GM19328 (cell line): ENCODE measurements around the gene SLC1A2.

ENCODE experiments used
- ATAC-seq: cut with Tn5 transposase; IDR thresholded peaks from one replicate; pipeline ENCODE4 v1.9.1; 2021; ENCODE audit warnings: mild to moderate bottlenecking, moderate library complexity; ENCODE audit not compliant: unreplicated experiment

SLC1A2 gene

DNA sequence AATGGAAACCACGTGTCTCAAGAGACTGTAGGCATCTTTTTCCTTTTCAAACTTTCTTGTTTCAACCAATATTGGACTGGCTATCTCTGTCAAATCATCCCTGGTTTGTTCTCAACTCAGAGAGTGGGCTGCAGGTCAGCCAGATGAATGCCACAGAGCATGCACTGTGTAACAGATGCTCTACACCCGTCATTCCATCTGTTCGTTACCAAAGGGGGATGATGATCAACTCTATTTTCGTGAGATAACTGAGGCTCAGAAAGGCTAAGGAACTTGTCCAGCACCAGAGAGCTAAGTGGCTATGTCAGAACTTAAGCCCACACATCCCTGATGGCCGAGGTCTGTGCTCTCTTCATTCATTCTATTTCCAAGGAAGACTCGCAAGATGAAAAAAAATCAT is 42.1 kb downstream of the SLC1A2 start:
- ATAC-seq: no peak

DNA sequence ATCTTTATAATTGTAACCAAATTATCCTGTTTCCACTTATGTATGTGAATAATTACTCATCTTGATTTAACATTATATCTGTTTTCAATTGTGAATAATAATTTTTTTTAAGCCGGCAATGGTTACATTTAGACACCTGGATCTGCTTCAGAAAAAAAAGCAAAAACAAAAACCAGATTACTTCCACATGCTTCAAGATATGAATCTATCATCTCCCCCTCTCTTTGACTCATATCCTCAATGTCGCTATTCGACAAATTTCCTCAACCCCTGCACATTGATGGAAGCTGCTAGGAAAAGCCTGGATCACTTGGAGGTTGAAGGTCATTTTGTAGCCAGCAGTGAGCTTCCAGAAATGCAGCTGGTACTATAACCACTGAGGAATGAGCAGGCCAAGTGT is 42.7 kb downstream of the SLC1A2 start:
- ATAC-seq: no peak

DNA sequence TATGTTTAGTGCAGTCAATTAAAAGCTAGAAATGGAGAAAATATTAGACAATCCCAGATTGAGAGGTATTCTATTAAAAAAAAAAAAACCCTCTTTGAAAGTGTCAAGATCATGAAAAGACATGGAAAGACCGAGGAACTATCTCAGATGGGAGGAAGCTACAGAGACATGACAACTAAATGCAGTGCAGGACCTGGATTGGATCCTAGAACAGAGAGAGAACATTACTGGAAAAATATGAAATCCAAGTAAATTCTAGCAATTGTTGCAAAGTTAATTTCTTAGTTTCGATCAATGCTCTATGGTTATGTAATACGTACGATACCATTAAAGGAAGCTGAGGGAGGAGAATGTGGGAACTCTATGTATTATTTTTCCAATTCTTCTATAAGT is 43.2 kb downstream of the SLC1A2 start:
- no peak for ATAC-seq

DNA sequence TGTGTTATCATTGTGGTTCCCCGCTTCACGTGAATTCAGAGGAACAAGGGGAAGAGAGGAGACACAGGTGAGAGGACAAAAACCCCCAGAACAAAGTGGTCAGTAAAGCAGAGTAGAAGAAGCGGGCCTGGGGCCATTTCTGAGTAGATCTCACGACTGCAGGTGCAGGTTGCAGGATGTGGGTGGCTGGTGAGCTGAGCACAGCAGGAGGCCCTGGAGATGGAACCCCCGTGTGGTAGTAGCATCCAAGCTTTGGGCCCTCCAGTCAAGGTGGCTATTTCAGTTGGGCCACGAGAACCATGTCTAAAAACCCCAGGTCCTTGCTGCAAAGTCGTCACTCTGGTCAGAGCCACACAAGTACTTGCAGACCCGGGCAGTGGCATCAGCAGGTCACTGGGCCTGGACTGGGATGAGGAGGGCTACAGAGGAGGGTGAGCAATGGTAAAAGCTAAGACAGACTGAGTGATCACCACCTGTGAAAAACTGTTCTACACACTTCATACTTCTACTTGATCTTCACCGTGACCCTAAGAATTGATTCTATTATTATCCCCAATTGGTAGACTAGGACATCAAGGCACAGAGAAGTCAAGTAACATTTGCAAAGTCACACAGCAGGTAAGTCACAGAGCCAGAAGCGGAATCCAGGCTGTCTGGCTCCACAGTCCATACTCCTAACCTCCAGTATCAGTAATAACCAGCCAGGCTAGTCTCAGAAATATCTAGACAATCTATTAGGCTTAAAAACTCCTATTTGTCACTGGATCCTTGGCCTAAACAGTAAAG is 43.8 kb downstream of the SLC1A2 start:
- no peak for ATAC-seq

DNA sequence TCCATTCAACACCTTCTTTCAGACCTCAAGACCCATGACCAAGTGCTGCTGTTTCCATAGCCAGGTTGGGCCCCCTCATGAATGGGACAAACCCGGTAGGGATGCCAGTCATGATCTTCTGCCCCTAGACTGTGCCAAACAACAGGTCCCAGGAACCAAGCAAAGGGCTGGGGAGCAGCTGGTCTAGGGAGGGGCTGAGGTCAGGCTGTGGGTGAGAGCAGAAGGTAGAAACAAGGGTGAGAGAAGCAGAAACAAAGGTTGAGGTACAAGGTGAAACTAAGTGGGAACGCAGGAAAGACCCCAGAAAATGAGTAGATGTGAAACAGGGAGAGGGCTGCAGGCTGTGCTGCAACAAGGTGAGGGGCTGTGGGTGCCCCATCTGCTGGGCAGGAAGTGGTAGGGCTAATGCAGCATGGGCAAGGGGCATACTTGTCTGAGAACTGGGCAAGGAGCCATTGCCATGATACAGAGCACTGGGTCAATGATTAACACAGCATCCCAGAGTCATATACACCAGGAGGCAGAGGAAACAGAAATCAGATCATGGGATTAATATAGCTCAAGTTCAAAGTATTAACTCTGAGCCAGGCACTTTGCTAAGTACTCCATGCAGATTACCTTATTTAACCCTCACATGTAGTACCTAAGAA is 45.9 kb downstream of the SLC1A2 start:
- no peak for ATAC-seq

DNA sequence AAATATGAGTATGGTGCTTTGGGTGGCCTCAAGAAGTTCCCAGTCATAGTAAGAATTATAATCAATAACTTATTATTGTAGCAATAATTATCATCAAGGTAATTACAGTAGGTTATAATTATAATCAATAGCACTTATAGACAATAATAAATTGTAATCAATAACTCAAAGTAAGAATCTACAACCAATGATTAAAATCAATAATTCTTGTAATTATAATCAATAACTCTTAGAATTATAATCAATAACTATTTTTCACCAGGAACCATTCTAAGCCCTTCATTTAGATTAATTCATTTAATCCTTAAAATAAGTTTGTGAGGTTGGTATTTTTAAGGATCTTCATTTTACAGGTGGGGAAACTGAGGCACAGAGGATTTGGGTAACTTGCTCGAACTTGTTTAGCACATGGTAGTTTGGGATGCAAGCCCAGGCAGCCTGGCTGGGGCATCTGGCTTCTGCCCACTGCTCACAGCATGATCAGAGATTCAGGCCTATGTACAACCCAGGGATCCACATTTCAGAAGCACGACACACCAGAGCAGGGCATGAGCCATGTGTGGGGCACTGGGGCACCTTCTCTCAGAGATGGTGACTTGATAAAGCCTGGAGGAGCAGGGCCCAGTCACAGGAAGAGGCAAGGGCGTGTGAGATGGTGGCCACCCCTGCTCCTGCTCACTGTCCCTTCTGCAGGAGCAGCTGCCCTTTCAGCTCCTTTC is 46.6 kb downstream of the SLC1A2 start:
- no peak for ATAC-seq

DNA sequence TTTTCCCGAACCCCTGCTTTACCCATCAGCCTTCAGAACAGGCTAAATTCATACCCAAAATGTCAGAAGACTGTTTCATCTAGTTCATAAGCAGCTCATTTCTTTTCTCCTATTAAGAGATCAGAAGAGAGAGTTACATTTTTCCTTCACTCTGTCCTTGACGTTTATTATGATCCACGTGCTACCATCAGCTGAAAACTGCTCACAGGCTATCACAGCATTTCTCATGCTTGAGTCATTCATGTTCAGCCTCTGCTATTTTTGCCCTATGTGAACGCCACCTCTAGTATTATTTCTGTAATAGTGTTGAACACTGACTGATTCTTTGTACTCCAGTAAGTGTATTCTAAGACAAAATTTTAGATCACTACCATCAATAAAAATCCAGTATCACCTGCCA is 51.9 kb downstream of the SLC1A2 start:
- no peak for ATAC-seq

DNA sequence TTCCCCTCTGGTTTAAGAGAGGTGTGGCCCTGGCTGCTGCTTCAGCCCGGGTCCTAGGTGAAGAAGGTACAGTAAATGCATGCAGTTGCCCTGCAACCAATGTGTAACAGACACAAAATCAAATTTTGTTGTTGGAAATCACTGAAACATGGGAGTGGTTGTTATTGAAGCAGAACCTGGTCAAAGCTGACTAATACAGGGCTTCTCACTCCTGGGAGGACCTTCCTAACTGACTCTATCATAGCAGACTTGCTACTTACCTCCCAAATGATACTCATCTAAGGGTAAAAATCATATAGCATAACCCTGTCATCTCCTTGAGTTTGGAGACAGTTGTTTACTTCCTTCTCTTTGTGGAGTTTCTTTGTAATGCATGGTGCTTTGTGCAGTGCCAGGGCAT is 52.6 kb downstream of the SLC1A2 start:
- ATAC-seq: no peak

DNA sequence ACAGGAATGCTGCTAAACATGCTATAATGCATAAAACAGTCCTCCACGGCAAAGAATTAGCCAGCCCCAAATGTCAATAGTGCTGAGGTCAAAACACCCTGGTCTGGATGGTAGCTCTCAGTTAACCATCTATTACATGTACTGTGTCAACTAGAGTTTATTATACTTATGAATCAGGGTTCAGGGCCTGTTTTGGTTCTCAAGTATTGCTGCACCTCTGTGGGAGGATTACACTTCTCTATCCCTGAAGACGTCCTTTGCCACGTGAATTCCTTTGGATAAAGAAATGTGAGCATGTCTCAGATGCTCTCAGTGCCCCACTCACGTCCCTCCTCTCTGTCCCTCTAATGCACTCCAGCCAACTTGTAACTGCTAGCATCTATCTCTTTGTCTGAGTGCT is 53.4 kb downstream of the SLC1A2 start:
- ATAC-seq: no peak

DNA sequence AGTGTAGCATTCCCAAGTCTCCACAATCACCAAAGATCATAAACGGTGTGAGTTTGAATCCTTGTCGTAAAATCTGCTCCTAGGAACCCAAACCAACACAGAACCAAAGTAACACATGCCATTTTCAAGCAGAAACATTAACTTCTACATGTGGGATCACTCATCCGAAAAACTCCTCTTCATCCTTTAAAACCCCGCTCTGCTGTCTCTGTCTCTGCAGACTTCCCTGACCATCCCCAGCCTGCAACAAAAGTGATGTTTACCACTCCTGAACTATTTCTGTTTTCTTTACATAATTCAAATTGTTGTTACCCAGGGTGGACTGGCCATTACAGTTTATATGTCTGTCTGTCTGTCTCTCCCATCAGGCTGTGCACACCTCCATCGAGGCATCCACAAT is 54.0 kb downstream of the SLC1A2 start:
- ATAC-seq: no peak

DNA sequence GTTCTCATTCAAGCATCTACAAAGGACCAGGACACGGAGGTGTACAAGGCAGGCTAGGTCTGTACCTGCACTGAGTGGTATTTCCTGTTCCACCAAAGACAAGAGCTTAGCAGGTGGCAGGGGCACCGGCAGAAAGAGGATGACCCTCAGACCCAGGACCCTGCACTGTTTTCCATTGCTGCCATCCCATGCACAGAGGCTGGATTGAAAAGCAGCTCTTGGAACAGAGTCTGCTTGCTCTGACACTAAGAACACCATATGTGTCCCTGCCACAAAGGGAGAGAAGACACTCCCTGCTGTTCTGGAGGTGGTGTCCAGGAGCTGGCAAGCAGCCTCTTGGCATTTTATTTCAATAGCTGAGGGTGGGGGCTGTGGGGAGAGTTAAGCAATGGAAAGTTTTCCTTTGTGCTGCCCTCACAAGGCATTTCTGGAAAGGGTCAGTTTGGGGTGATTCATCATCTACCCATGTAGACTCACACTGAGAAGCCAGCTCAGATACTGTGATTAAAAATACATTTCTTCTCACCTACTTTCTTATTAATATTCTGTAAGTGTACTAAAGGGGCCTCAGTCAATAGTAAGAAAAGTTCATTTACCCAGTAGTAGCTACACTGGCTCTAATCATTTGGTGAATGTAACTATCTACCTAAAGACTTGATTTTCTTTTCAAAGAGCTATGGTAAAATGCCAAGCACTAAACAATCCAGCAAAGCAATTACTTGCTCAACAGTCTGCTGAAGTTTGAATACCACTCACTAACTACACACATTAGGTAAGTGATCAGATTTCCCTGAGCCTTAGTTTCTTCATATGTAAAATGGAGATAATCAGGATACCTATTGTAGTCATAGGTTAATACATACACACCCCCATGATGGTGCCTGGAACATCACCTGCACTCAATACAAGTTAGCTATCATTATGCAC is 55.2 kb downstream of the SLC1A2 start:
- ATAC-seq: no peak

DNA sequence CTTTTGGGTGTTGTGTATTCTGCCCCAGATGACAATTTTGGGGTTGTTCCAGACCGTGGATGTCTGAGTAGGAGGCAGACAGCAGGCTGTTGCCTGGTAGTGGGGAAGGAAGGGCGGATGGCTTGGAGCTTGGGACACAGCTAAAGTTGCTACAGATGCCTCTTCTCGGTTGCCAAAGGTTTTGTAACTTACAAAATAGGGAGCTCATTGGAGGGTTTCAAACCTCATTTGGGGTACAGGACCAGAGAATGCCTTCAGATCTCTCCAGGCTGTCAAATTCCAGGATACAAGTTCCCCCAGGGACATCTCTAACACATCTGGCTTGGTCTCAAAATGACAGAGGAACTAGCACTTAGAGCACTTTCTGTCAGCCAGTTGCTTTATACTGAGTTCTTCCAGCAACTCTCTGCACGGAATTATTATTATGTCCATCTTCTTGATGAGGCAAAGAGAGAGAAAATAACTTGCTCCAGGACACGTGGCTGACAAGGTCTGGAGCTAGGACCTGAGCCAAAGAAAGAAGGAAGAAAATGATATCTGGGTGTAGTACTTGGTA is 56.0 kb downstream of the SLC1A2 start:
- ATAC-seq: no peak

DNA sequence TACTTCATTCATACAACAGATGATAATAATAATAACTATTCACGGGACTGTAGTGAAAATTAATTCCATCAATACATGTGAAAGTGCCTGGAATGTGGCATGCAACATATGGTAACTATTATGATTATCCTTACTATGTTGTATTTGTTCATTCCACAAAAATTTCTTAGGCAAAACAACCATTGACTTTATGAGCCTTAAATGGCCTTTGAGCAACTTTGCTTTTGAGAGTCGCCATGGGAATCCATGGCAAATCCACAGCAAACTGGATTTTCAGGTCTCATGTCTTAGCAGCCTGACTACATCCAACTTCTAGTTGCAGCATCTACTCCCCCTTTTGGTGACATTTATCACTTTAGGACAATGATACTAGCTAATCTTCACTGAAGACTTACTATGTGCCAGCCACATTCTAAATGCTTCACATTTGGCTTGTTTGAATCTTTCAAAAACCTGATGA is 56.8 kb downstream of the SLC1A2 start:
- no peak for ATAC-seq

DNA sequence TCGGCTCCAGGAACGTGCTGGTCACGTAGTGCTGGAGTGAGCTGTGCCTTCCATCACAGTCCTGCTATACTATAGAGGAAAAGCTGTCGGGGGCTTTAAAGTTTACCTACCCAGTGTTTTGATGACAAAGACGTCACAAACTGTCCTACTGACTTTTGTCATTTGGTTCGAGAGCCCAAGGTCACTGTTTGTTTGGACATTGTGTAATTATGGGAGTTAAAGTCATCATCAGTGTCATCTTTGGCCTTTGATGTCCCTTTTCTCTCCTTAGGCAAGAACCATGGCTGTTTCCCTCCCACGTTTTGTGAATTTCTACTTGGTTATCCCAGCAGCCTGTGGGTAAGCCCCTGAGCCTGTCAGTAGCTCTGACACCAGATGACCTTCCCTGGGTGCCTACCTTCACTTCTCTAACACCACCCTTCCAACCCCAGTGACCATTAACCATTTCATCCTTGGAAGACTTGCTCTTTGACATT is 59.3 kb downstream of the SLC1A2 start:
- no peak for ATAC-seq

DNA sequence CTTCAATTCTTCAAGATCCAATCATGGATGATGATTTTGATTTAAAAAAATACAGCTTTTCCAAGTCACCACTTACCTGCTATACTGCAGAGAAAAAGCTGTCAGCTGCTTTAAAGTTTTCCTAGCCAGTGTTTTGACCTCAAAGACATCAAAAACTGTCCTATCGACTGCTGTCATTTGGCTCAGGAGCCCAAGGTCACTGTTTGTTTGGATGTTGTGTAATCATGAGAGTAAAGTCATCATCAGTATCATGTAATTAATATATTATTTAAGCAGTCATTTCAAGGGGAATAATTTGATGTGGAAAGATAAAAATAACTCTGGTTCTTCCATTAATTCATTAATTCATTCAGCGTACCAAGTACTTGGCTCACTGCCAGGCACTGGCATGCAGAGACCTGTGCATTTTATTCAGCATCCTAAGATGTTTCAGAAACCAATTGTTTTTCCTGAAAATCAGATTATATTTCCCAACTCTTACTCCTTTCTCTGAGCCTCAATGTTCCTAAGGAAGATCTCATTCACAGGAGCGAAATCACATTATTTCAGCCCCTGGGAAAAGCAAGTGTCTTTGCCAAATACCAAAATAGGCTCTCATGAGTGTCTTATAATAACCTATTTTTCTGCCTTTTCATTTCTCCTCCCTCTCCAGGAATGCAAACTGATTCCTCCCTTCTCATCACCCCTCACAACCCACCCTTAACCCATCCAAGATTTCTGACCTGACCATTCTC is 59.9 kb downstream of the SLC1A2 start:
- no peak for ATAC-seq

DNA sequence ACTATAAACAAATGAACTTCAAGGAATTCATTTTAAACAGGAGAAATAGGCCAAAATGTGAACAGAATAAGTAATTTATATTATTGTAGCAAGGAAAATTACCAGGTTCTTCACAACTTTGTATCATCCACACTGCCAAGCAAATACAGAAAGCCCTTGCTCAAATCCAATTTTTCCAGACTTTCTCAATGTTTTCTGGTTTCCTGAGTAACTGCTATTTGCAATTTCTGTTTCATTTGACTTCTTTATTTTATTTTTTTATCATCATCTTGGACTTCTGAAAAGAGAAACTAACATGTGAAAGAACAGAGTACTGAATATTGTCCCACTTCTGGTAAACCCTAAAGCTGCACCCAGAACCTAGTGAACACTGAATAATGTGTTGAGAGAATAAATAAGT is 61.0 kb downstream of the SLC1A2 start:
- no peak for ATAC-seq

DNA sequence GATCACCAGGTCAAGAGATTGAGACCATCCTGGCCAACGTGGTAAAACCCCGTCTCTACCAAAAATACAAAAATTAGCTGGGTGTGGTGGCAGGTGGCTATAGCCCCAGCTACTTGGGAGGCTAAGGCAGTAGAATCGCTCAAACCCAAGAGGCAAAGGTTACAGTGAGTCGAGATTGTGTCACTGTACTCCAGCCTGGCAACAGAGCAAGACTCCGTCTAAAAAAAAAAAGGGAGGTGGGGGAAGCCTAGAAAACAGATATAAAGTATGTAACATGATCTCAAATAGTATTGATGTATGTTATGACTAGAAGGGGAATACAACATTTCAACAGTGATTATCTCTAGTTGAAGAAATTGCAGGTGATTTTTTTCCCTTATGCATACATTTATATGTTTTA is 61.4 kb downstream of the SLC1A2 start:
- no peak for ATAC-seq

DNA sequence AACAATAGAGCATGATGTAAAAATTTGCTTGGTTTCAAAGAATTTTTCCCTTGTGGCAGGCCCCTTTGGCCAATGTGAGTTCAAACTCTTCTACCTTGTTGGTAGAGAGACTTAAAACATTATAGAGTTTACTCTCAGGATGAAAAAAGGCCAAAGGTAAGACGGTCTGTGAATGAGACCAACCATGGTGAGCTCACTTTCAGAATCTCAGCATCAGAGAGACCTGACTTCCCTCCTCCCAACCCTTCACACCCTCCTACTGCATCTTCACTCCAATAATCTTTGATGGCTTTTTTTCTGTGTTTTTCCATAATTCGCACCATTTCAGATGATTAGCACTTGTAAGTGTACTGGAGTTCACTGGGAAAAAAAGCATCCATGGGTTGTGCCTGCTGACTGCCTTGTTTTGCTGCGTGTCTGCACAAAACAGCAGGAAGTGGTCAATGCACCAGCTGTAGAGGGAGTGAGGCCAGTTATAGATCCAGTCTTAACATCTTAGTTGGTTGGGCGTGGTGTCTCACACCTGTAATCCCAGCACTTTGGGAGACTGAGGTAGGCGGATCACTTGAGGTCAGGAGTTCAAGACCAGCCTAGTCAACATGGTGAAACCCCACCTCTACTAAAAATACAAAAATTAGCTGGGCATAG is 64.1 kb downstream of the SLC1A2 start:
- ATAC-seq: no peak

DNA sequence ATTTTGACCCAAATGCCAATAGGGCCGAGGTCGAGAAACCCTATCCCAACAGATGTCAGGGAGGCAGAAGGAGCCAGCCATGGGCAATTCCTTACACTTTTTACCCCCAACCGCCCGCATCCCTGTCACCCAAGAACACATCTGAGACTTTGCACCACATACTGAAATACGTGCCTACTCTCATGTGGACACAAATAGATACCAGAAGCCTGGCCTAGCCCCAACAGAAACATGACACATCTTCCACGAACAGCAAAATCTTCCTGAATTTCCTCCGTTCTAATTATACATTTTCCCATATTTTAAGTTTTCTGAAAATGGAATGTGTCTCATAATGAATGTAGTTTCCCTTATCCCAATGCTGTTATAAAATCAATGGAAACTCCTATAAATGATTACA is 64.7 kb downstream of the SLC1A2 start:
- no peak for ATAC-seq
